Nephron progenitor cell (in vitro differentiated cells): ENCODE measurements around the gene ZNF503.
A peak's percentile ranks its signal among the peaks of the same experiment; 100 is the strongest.

ENCODE experiments used
- DNase-seq: peaks from one replicate; pipeline ENCODE4 v3.0.0; 2021
- H3K27ac Mint-ChIP-seq: 2 replicates; pipeline ENCODE4 v1.8.0; 2021; ENCODE audit warnings: mild to moderate bottlenecking, moderate library complexity, mixed read lengths
- H3K27me3 Mint-ChIP-seq: 2 replicates; pipeline ENCODE4 v1.8.0; 2021; ENCODE audit warnings: mild to moderate bottlenecking, low read depth, mixed read lengths; ENCODE audit not compliant: poor library complexity
- H3K36me3 Mint-ChIP-seq: 2 replicates; pipeline ENCODE4 v1.8.0; 2021; ENCODE audit warnings: low read depth, mixed read lengths
- H3K4me1 Mint-ChIP-seq: 2 replicates; pipeline ENCODE4 v1.8.0; 2021; ENCODE audit warnings: mixed read lengths
- H3K4me3 Mint-ChIP-seq: 2 replicates; pipeline ENCODE4 v1.8.0; 2021; ENCODE audit warnings: mild to moderate bottlenecking, moderate library complexity, mixed read lengths
- H3K9me3 Mint-ChIP-seq: 2 replicates; pipeline ENCODE4 v1.8.0; 2021; ENCODE audit warnings: mild to moderate bottlenecking, moderate library complexity, mixed read lengths
- TF ChIP-seq, protein P1 (sequence below): fragments of 200-600 bp; sonication (generic); IDR thresholded peaks from 2 replicates; pipeline ENCODE4 v1.5.0; 2021; ENCODE audit warnings: antibody characterized with exemption

The ZNF503 gene, protein sequence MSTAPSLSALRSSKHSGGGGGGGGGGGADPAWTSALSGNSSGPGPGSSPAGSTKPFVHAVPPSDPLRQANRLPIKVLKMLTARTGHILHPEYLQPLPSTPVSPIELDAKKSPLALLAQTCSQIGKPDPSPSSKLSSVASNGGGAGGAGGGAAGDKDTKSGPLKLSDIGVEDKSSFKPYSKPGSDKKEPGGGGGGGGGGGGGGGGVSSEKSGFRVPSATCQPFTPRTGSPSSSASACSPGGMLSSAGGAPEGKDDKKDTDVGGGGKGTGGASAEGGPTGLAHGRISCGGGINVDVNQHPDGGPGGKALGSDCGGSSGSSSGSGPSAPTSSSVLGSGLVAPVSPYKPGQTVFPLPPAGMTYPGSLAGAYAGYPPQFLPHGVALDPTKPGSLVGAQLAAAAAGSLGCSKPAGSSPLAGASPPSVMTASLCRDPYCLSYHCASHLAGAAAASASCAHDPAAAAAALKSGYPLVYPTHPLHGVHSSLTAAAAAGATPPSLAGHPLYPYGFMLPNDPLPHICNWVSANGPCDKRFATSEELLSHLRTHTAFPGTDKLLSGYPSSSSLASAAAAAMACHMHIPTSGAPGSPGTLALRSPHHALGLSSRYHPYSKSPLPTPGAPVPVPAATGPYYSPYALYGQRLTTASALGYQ

DNA sequence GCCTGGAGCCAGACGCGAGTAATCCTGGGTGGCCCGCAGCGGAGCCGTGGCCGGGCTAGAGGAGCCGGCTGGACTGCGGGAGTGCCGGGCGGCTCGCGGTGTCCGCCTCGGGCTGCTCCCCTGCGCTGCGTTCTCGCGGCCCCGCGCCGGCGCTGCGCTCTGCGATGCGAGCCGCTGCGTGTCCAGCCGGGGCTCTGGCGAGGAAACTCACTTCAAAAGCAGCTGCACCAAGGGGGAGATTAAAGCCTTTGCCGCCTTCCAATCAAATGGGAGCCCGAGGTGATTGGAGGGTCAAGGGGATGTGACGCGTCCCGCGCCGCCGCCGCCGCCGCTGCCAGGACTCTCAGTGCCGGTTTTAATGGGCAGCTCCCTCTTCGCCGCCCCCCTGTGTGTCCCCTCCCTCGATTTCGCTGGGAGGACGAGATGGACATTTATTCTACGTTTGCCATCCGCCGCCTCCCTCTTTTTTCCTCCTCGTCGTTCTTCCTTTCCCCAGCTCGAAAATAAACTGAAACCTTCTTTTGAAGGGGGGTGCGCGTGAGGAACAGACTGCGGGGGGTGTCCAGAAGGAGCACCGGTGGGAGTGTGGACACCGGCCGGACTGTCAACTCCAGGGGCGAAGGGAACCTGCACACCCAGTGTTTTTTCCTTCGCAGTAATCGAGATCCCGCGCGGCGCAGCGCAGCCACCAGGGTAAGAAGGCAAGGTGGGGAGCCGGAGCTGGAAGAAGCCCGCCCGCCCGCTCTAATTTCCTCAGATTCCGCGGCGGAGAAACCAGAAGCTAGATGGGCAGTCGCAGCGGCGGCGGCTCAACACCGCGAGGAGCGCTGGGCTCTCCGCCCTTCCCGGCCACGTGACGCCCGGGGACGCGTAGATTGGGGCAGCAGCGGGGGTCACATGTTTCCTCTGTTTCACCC is at the start of gene ZNF503:
Gene ZNF503 (minus strand): TSS at position 196 of the 917 bp plus-strand sequence. CDS start 345 bp downstream, outside the sequence.
- no peaks in the 10 kb centered on the region for H3K9me3 Mint-ChIP-seq
- peaks cover 3% of the 10 kb centered on the region for H3K27me3 Mint-ChIP-seq
- TF ChIP-seq, protein P1, sequence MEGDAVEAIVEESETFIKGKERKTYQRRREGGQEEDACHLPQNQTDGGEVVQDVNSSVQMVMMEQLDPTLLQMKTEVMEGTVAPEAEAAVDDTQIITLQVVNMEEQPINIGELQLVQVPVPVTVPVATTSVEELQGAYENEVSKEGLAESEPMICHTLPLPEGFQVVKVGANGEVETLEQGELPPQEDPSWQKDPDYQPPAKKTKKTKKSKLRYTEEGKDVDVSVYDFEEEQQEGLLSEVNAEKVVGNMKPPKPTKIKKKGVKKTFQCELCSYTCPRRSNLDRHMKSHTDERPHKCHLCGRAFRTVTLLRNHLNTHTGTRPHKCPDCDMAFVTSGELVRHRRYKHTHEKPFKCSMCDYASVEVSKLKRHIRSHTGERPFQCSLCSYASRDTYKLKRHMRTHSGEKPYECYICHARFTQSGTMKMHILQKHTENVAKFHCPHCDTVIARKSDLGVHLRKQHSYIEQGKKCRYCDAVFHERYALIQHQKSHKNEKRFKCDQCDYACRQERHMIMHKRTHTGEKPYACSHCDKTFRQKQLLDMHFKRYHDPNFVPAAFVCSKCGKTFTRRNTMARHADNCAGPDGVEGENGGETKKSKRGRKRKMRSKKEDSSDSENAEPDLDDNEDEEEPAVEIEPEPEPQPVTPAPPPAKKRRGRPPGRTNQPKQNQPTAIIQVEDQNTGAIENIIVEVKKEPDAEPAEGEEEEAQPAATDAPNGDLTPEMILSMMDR = no peak
- peaks cover 28% of the 10 kb centered on the region for H3K4me1 Mint-ChIP-seq
- DNase-seq = peak; percentile 93
- H3K36me3 Mint-ChIP-seq = peaks cover 26% of the 10 kb centered on the region
- peak within 1 kb of the TSS; percentile 98 for H3K27ac Mint-ChIP-seq
- H3K4me3 Mint-ChIP-seq = peak within 1 kb of the TSS; percentile 99

DNA sequence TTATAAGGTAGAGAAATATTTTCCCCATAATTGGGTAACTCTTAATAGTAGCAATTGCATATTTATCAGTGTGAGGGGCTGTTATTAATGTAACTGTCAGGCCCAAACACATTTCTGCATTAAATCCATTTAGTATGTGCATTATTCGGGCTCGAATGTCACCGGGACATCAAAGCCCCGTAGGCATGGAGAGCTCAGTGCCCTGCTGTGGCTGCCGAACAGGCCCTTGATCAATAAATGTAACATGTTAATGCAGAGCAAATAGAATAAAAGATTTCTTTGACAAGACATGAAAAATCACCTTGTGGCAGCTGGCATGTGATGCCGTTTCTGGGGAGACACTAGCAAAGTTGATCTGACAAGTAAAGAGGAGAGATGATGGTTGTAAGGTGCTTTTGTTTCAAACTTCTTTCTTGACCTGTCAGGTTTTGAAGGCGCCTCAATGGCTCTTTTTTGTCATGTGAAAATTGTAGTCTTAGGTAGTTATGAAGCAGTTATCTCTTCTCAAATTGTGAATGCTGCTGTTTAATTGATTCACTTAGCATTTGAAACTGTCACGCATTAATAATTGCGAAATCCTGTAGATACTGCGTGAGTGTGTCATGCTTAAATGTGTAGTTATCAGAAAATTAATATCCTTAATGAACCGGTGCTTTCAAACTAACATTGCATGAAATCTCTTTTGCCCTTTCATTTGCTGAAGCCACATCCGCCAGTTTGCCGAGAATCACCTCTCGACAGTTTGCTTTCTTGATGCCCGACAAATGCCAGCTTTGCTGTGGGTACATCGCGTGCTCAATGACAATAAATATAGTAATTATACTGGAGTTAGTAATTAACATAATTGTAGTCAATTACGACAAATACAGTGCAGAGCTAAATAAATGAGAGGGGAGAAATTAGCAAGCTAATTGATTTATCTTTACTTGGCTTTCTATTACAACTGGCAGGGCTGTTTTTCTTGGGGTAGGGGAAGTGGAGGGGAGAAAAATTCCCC is 49.4 kb upstream of the ZNF503 start:
- DNase-seq = no peak

DNA sequence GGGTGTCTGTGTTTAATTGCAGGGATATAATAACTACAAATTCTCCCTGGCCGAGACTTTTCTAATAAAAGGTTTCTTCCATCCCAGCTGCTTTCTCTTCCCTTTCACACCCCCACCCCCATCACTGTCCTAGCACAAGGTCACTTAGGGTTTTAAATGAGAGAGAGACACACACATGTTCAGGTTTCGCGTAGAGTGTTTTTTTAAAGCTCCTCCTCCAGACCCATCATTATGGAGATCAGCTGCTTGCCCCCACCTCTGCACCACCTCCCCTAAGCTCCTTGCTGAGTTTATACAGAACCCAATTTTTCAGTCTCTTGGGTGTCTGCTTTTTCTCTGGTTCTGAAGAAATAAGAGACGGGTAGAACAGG is 48.5 kb upstream of the ZNF503 start:
- peaks cover 24% of the 10 kb centered on the region for H3K9me3 Mint-ChIP-seq
- DNase-seq = no peak
- TF ChIP-seq, protein P1 = no peak
- peaks cover 14% of the 10 kb centered on the region for H3K36me3 Mint-ChIP-seq
- peak overlapping the region; percentile 63 for H3K4me3 Mint-ChIP-seq
- H3K27me3 Mint-ChIP-seq = peaks cover 8% of the 10 kb centered on the region
- peak overlapping the region; percentile 70 for H3K27ac Mint-ChIP-seq
- peaks cover 71% of the 10 kb centered on the region for H3K4me1 Mint-ChIP-seq

More for the DNA sequence above, 49.4 kb upstream of the ZNF503 start:
- TF ChIP-seq, protein P1 = no peak
- Mint-ChIP-seq H3K36me3 (peaks cover 18% of the 10 kb centered on the region), H3K9me3 (peaks cover 17% of the 10 kb centered on the region), H3K4me3 (peak overlapping the region; percentile 73), H3K27me3 (peaks cover 8% of the 10 kb centered on the region), H3K27ac (no peak overlapping the region), H3K4me1 (peaks cover 74% of the 10 kb centered on the region)

DNA sequence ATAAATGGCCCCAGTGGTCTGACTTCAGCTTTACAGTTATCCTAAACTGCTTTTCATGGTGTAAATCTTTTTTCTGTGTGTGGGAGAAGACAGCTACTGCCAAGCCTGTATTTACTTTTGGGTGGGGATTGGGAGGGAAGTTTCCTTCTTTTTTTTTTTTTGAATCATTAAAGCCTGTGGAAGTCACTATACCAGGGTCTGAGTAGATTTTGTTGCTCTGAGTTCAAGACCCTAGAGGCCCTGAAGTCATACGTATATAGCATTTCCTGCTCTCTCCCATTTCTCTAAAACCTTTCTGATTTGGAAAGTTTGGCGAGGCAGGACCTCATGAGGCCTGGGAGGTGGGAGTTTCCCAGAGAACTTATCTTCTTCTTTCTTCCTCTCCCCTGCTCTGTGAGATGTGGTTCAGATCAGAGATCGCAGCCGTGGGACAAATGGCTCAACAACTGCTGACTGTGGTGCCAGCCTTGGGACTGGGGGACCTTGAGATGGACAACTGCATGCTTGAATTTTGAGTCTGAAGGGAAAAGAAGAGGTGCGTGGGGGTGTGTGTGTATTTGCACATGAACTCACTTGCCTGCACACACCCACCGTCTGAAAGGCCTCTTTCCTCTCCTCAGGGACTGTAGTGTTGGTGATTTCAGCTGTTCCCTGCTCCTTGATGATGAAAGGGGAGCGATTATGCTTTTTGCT is 48.0 kb upstream of the ZNF503 start:
- H3K27me3 Mint-ChIP-seq = peaks cover 8% of the 10 kb centered on the region
- peaks cover 71% of the 10 kb centered on the region for H3K4me1 Mint-ChIP-seq
- H3K27ac Mint-ChIP-seq = peak overlapping the region; percentile 70
- TF ChIP-seq, protein P1 = no peak
- DNase-seq = peak; percentile 12
- peak overlapping the region; percentile 63 for H3K4me3 Mint-ChIP-seq
- peaks cover 14% of the 10 kb centered on the region for H3K36me3 Mint-ChIP-seq
- H3K9me3 Mint-ChIP-seq = peaks cover 29% of the 10 kb centered on the region
